Mesodermal cell (in vitro differentiated cells): ENCODE measurements around the gene B2M.
"Not testable (repeated sequence)": the region's sequence is repeated elsewhere in the genome, so short reads cannot be mapped to it uniquely, and the experiment has no call there.

ENCODE experiments used
- H3K27ac ChIP-seq: 2 replicates; pipeline ENCODE4 v1.7.0; 2013; ENCODE audit warnings: mild to moderate bottlenecking, low read depth, low read length, moderate library complexity; ENCODE audit not compliant: severe bottlenecking
- H3K36me3 ChIP-seq: 2 replicates; pipeline ENCODE4 v1.7.1; 2013; ENCODE audit warnings: mild to moderate bottlenecking, low read length, moderate library complexity; ENCODE audit not compliant: control insufficient read depth, insufficient read depth
- H3K4me1 ChIP-seq: one replicate; pipeline ENCODE4 v1.7.1; 2013; ENCODE audit warnings: mild to moderate bottlenecking, low read length; ENCODE audit not compliant: insufficient read depth, control insufficient read depth, poor library complexity, severe bottlenecking
- H3K4me3 ChIP-seq: 2 replicates; pipeline ENCODE4 v1.7.0; 2013; ENCODE audit warnings: low read length, control low read depth, mild to moderate bottlenecking; ENCODE audit not compliant: insufficient read depth, poor library complexity, severe bottlenecking; ENCODE audit errors: extremely low read depth
- H3K9me3 ChIP-seq: 2 replicates; pipeline ENCODE4 v1.7.1; 2013; ENCODE audit warnings: mild to moderate bottlenecking, low read length, moderate library complexity; ENCODE audit not compliant: control insufficient read depth
- WGBS, 2 experiments: methylation state at CpG; one replicate each; pipeline ENCODE4 v1.1.5; 2013; ENCODE audit warnings: missing lambda C conversion rate in 2 of 2; ENCODE audit not compliant: insufficient coverage in 2 of 2; 5-methylcytosine and 5-hydroxymethylcytosine counted together

Gene B2M

GRCh38 chr15:44700676-44701075 is 10.6 kb upstream of the B2M start:
- H3K36me3 ChIP-seq, H3K9me3 ChIP-seq, H3K4me3 ChIP-seq, H3K4me1 ChIP-seq, H3K27ac ChIP-seq: not testable (repeated sequence)

GRCh38 chr15:44705986-44706385 is 5.3 kb upstream of the B2M start:
- WGBS, 2 experiments, result 83% methylated on average over 1 of the region's 1 CpG; no CpG with 5 or more reads in 1 of the 2 experiments
- no peaks in the 10 kb centered on the region for H3K36me3 ChIP-seq
- no peak overlapping the region for H3K27ac ChIP-seq
- H3K4me3 ChIP-seq, result no peak overlapping the region
- no peaks in the 10 kb centered on the region for H3K9me3 ChIP-seq
- H3K4me1 ChIP-seq, result no peaks in the 10 kb centered on the region

- no peaks in the 10 kb centered on the region for H3K9me3 ChIP-seq
- 71 to 89% methylated on average over 2 of the region's 2 CpGs for WGBS, 2 experiments
- H3K27ac ChIP-seq, result no peak overlapping the region
- H3K36me3 ChIP-seq, result no peaks in the 10 kb centered on the region
- no peaks in the 10 kb centered on the region for H3K4me1 ChIP-seq
- H3K4me3 ChIP-seq, result no peak overlapping the region
Measured at GRCh38 chr15:44706401-44706800, 4.9 kb upstream of the B2M start.

GRCh38 chr15:44706946-44707636 is 4.2 kb upstream of the B2M start:
- Histone ChIP-seq H3K27ac (no peak overlapping the region), H3K4me1 (no peaks in the 10 kb centered on the region), H3K9me3 (no peaks in the 10 kb centered on the region), H3K36me3 (no peaks in the 10 kb centered on the region), H3K4me3 (no peak overlapping the region)
- WGBS, 2 experiments, result 83 to 100% methylated on average over 1 to 2 of the region's 2 CpGs

GRCh38 chr15:44710236-44711095 is 851 bp upstream of the B2M start:
- peaks cover under 1% of the 10 kb centered on the region for H3K36me3 ChIP-seq
- peak overlapping the region; percentile 94 for H3K27ac ChIP-seq
- no peaks in the 10 kb centered on the region for H3K9me3 ChIP-seq
- H3K4me1 ChIP-seq, result peaks cover 7% of the 10 kb centered on the region
- peak overlapping the region; percentile 76 for H3K4me3 ChIP-seq
- 38 to 60% methylated on average over 3 to 4 of the region's 11 CpGs for WGBS, 2 experiments

GRCh38 chr15:44711743-44712345 is 527 bp downstream of the B2M start:
- H3K4me1 ChIP-seq, result peaks cover 7% of the 10 kb centered on the region
- peak overlapping the region; percentile 94 for H3K27ac ChIP-seq
- H3K36me3 ChIP-seq, result peaks cover 15% of the 10 kb centered on the region
- 9 to 11% methylated on average over 26 to 28 of the region's 46 CpGs for WGBS, 2 experiments
- peak overlapping the region; percentile 76 for H3K4me3 ChIP-seq
- H3K9me3 ChIP-seq, result no peaks in the 10 kb centered on the region

- Histone ChIP-seq H3K27ac (peak overlapping the region; percentile 39), H3K36me3 (peaks cover 21% of the 10 kb centered on the region), H3K9me3 (no peaks in the 10 kb centered on the region), H3K4me3 (peak overlapping the region; percentile 76), H3K4me1 (peaks cover 7% of the 10 kb centered on the region)
- WGBS, 2 experiments, result 81 to 90% methylated on average over 20 to 21 of the region's 24 CpGs
Measured at GRCh38 chr15:44712346-44713005, 1.2 kb downstream of the B2M start.

GRCh38 chr15:44713006-44713966 is 2.0 kb downstream of the B2M start:
- Histone ChIP-seq H3K27ac (no peak overlapping the region), H3K4me1 (peaks cover 7% of the 10 kb centered on the region), H3K4me3 (no peak overlapping the region), H3K36me3 (peaks cover 27% of the 10 kb centered on the region), H3K9me3 (no peaks in the 10 kb centered on the region)
- no CpG with 5 or more reads among the region's 5 CpGs for WGBS, 2 experiments

- no peaks in the 10 kb centered on the region for H3K9me3 ChIP-seq
- H3K36me3 ChIP-seq, result peaks cover 30% of the 10 kb centered on the region
- peaks cover 7% of the 10 kb centered on the region for H3K4me1 ChIP-seq
- WGBS, 2 experiments, result 95 to 98% methylated on average over 4 to 5 of the region's 6 CpGs
- H3K4me3 ChIP-seq, result no peak overlapping the region
- no peak overlapping the region for H3K27ac ChIP-seq
Measured at GRCh38 chr15:44715142-44715796, 4.0 kb downstream of the B2M start.
